ENCODE results near the gene HAGHL. TPM values are rescaled to one million over a fixed set of nuclear protein-coding genes. Genes with fewer than 3 reads are reported as not detected.

The HAGHL gene
- total and polyA plus RNA-seq, 10 donors, result 7.7 to 75.8 (median 20.3) TPM

DNA sequence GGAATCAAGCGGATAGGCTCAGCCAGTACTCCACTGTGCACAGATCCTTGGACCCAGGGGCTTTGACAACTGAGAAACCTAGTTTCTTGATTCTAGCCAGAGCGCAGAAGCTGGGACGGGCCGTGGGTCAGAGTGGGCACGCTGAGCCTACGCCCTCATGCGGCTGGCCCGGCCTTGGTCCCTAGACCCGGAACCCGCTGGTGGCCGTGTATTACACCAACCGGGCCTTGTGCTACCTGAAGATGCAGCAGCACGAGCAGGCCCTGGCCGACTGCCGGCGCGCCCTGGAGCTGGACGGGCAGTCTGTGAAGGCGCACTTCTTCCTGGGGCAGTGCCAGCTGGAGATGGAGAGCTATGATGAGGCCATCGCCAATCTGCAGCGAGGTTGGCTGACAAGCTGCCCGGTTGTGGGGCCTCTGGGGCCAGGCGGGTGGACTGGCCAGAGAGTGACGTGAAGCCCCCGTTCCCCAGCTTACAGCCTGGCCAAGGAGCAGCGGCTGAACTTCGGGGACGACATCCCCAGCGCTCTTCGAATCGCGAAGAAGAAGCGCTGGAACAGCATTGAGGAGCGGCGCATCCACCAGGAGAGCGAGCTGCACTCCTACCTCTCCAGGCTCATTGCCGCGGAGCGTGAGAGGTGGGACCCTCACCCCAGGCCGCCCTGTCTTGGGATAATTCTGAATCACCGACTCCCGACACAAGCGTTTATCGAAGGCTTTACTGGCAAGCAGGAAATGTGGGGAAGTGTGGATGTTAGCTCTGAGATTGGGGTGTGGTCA is 45.8 kb upstream of the HAGHL start:
- peaks cover 30 to 83% (median 70%) of the 10 kb centered on the region in 6 donors for H3K4me1 ChIP-seq
- intact Hi-C loops (cut with DNase I; ENCODE audit: low total_unique reads), result no loop called here

GRCh38 chr16:681746-682427 is 45.0 kb upstream of the HAGHL start:
- Histone ChIP-seq H3K27me3 (replicated peaks in 1 of 7) (peaks cover 0 to 13% (median 4%) of the 10 kb centered on the region in 7 donors), H3K4me3 (peak overlapping the region in 3 of 8 donors; percentile 73 to 86 (median 77)), H3K36me3 (peaks cover 0 to 43% (median 25%) of the 10 kb centered on the region in 6 donors), H3K4me1 (peaks cover 30 to 84% (median 70%) of the 10 kb centered on the region in 6 donors), H3K9me3 (no peaks in the 10 kb centered on the region), H3K27ac (peak overlapping the region in 2 of 8 donors; percentile 95 to 97)
- 78 to 86% (median 79%) methylated on average over 15 to 28 of the region's 28 CpGs for WGBS, 5 donors
- no peak for DNase-seq
- intact Hi-C loops (cut with DNase I; ENCODE audit: low total_unique reads), result no loop called here
- no peak for TF ChIP-seq POLR2A (IDR thresholded peaks at IDR 0.05)
- TF ChIP-seq POLR2AphosphoS5 (IDR thresholded peaks at IDR 0.05), result peak in 1 of 3 donors; percentile 36
- TF ChIP-seq, protein P1, sequence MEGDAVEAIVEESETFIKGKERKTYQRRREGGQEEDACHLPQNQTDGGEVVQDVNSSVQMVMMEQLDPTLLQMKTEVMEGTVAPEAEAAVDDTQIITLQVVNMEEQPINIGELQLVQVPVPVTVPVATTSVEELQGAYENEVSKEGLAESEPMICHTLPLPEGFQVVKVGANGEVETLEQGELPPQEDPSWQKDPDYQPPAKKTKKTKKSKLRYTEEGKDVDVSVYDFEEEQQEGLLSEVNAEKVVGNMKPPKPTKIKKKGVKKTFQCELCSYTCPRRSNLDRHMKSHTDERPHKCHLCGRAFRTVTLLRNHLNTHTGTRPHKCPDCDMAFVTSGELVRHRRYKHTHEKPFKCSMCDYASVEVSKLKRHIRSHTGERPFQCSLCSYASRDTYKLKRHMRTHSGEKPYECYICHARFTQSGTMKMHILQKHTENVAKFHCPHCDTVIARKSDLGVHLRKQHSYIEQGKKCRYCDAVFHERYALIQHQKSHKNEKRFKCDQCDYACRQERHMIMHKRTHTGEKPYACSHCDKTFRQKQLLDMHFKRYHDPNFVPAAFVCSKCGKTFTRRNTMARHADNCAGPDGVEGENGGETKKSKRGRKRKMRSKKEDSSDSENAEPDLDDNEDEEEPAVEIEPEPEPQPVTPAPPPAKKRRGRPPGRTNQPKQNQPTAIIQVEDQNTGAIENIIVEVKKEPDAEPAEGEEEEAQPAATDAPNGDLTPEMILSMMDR (IDR thresholded peaks at IDR 0.05 in 8 of 11, conservative IDR thresholded peaks at IDR 0.05 in 3 of 11), result no peak

More for the DNA sequence above, 45.8 kb upstream of the HAGHL start:
- TF ChIP-seq POLR2AphosphoS5 (IDR thresholded peaks at IDR 0.05) (peak in 2 of 3 donors; percentile 31 to 66), POLR2A (IDR thresholded peaks at IDR 0.05) (no peak)
- TF ChIP-seq, protein P1 (IDR thresholded peaks at IDR 0.05 in 8 of 11, conservative IDR thresholded peaks at IDR 0.05 in 3 of 11), result no peak
- 47 to 90% (median 52%) methylated on average over 26 to 44 of the region's 44 CpGs for WGBS, 5 donors
- peak; percentile 82 for DNase-seq
- Histone ChIP-seq H3K36me3 (peaks cover 0 to 35% (median 19%) of the 10 kb centered on the region in 6 donors), H3K27me3 (replicated peaks in 1 of 7) (peaks cover 0 to 20% (median 10%) of the 10 kb centered on the region in 7 donors), H3K9me3 (no peaks in the 10 kb centered on the region), H3K4me3 (peak overlapping the region; percentile 65 to 93 (median 76)), H3K27ac (peak overlapping the region; percentile 64 to 97 (median 92))

DNA sequence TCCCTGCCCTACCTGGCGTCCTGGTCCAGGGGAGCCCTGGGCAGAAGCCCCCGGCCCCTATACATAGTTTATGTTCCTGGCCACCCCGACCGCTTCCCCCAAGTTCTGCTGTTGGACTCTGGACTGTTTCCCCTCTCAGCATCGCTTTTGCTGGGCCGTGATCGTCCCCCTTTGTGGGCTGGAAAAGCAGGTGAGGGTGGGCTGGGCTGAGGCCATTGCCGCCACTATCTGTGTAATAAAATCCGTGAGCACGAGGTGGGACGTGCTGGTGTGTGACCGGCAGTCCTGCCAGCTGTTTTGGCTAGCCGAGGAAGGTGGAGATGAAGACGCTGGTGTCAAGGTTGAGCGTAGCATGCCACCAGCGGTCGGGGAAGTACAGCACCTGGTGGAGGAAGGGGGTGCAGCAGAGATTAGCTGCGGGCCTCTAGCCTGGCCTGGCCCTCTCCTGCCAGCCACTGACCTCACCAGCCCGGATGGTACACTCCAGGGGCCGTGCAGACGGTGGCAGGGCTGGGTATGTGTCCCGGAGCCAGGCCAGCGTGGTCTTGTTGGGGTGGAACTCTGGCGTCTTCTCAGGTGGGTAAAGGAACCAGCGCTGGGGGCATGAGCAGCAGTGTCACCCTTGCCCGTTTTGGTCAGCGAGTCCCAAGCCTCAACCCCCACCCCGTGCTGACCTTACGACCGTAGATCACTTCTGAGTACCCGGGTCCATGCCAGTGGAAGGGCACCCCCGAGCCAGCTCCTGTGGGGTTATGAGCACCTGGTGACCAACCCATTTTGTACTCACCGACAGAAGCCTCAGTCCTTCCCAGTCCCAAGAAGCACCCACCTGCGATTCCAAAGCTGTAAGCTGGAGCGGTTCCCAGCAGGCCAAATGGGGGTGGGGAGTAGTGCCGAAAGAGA is 44.2 kb upstream of the HAGHL start:
- peaks cover 30 to 81% (median 68%) of the 10 kb centered on the region in 6 donors for H3K4me1 ChIP-seq
- peak overlapping the region in 4 of 8 donors; percentile 73 to 93 (median 83) for H3K4me3 ChIP-seq
- H3K9me3 ChIP-seq, result no peaks in the 10 kb centered on the region
- H3K27ac ChIP-seq, result peak overlapping the region in 1 of 8 donors; percentile 90
- no peak for DNase-seq
- intact Hi-C loops (cut with DNase I; ENCODE audit: low total_unique reads), result no loop called here
- WGBS, 5 donors, result 83 to 93% (median 89%) methylated on average over 35 to 36 of the region's 36 CpGs
- peaks cover 0 to 4% (median 0%) of the 10 kb centered on the region in 7 donors for H3K27me3 ChIP-seq (replicated peaks in 1 of 7)
- TF ChIP-seq, protein P1 (IDR thresholded peaks at IDR 0.05 in 8 of 11, conservative IDR thresholded peaks at IDR 0.05 in 3 of 11), result no peak
- peak in 1 of 3 donors; percentile 17 for TF ChIP-seq POLR2AphosphoS5 (IDR thresholded peaks at IDR 0.05)
- peaks cover 0 to 51% (median 32%) of the 10 kb centered on the region in 6 donors for H3K36me3 ChIP-seq

All from spleen (tissue), 11 donors.